MM.1S (cell line): ENCODE results near the gene ABHD11.
"Not testable (repeated sequence)": the region's sequence is repeated elsewhere in the genome, so short reads cannot be mapped to it uniquely, and the experiment has no call there.

Source experiments
- DNase-seq: peaks from one replicate; pipeline ENCODE4 v3.0.0-alpha.2; 2015
- H2AFZ ChIP-seq: fragments of 300-600 bp; sonication (generic); 2 replicates; pipeline ENCODE4 v1.6.0; 2016; ENCODE audit warnings: antibody characterized with exemption, low read length
- H3F3A ChIP-seq: fragments of 300-600 bp; sonication (generic); 2 replicates; pipeline ENCODE4 v1.6.1; 2016; ENCODE audit warnings: mild to moderate bottlenecking, antibody characterized with exemption, low read length, moderate library complexity, mixed read lengths; ENCODE audit not compliant: insufficient read depth
- H3K27ac ChIP-seq: fragments of 300-600 bp; sonication (generic); 2 replicates; pipeline ENCODE4 v1.5.1; 2016; ENCODE audit warnings: mild to moderate bottlenecking, low read length
- H3K27me3 ChIP-seq: fragments of 300-600 bp; sonication (generic); replicated peaks from 2 replicates; pipeline ENCODE4 v1.6.0; 2016; ENCODE audit warnings: low read length; ENCODE audit not compliant: insufficient read depth
- H3K36me3 ChIP-seq: fragments of 300-600 bp; sonication (generic); replicated peaks from 2 replicates; pipeline ENCODE4 v1.6.1; 2016; ENCODE audit warnings: mild to moderate bottlenecking, low read length, mixed read lengths; ENCODE audit not compliant: insufficient read depth
- H3K4me1 ChIP-seq: fragments of 300-600 bp; sonication (generic); 2 replicates; pipeline ENCODE4 v1.6.1; 2016; ENCODE audit warnings: low read length, mixed read lengths
- H3K4me2 ChIP-seq: fragments of 300-600 bp; sonication (generic); 2 replicates; pipeline ENCODE4 v1.6.0; 2016; ENCODE audit warnings: low read depth, low read length
- H3K4me3 ChIP-seq: fragments of 300-600 bp; sonication (generic); 2 replicates; pipeline ENCODE4 v1.5.1; 2016; ENCODE audit warnings: low read length, mixed read lengths
- H3K79me2 ChIP-seq: fragments of 300-600 bp; sonication (generic); 2 replicates; pipeline ENCODE4 v1.6.1; 2016; ENCODE audit warnings: mixed run types, low read length, mixed read lengths
- H3K9ac ChIP-seq: fragments of 300-600 bp; sonication (generic); 2 replicates; pipeline ENCODE4 v1.6.1; 2016; ENCODE audit warnings: low read length, mixed read lengths
- H3K9me2 ChIP-seq: fragments of 300-600 bp; sonication (generic); replicated peaks from 2 replicates; pipeline ENCODE4 v1.6.1; 2016; ENCODE audit warnings: mild to moderate bottlenecking, low read length, mixed read lengths; ENCODE audit not compliant: insufficient read depth
- H3K9me3 ChIP-seq: fragments of 300-600 bp; sonication (generic); replicated peaks from 2 replicates; pipeline ENCODE4 v1.6.1; 2016; ENCODE audit warnings: mild to moderate bottlenecking, low read length, mixed read lengths; ENCODE audit not compliant: insufficient read depth
- H4K20me1 ChIP-seq: fragments of 300-600 bp; sonication (generic); 2 replicates; pipeline ENCODE4 v1.6.1; 2016; ENCODE audit warnings: mild to moderate bottlenecking, low read length, moderate library complexity, mixed read lengths; ENCODE audit not compliant: insufficient read depth
- CTCF ChIP-seq: fragments of 300-600 bp; sonication (generic); IDR thresholded peaks from 2 replicates; pipeline ENCODE4 v1.5.1; 2016; ENCODE audit warnings: antibody characterized with exemption, low read length, mixed read lengths
- EZH2 ChIP-seq: fragments of 300-600 bp; sonication (generic); optimal IDR thresholded peaks from 2 replicates; pipeline ENCODE3; 2017; ENCODE audit warnings: low read depth, mild to moderate bottlenecking, antibody characterized with exemption, low read length, mixed read lengths
- EZH2phosphoT487 ChIP-seq: fragments of 300-600 bp; sonication (generic); IDR thresholded peaks from 2 replicates; pipeline ENCODE4 v1.6.1; 2018; ENCODE audit warnings: antibody characterized with exemption, low read length

ABHD11 gene

GRCh38 chr7:73726083-73726466 lies 12.5 kb downstream of the ABHD11 start:
- Histone ChIP-seq H4K20me1 (no peaks in the 10 kb centered on the region), H3K79me2 (no peaks in the 10 kb centered on the region), H3K9me3 (no peaks in the 10 kb centered on the region), H3K27ac (no peak overlapping the region), H3F3A (no peaks in the 10 kb centered on the region), H3K9me2 (no peaks in the 10 kb centered on the region), H3K27me3 (peaks cover 3% of the 10 kb centered on the region), H3K4me3 (no peak overlapping the region), H2AFZ (0 out of 2 replicates have a peak overlapping the region, but pooled peaks have one; percentile 27), H3K36me3 (no peaks in the 10 kb centered on the region), H3K9ac (no peak overlapping the region), H3K4me2 (no peak overlapping the region), H3K4me1 (no peaks in the 10 kb centered on the region)
- TF ChIP-seq EZH2phosphoT487 = no peak
- TF ChIP-seq EZH2 = no peak
- TF ChIP-seq CTCF = no peak
- no peak for DNase-seq

GRCh38 chr7:73723813-73724212 lies 14.8 kb downstream of the ABHD11 start:
- H3K27ac ChIP-seq = no peak overlapping the region
- no peak overlapping the region for H3K4me3 ChIP-seq
- no peak for TF ChIP-seq EZH2phosphoT487
- no peak for TF ChIP-seq EZH2
- no peak for TF ChIP-seq CTCF
- no peaks in the 10 kb centered on the region for H3K4me1 ChIP-seq
- no peak for DNase-seq
- H3F3A ChIP-seq = no peaks in the 10 kb centered on the region
- H3K27me3 ChIP-seq = peaks cover 10% of the 10 kb centered on the region
- 0 out of 2 replicates have a peak, but pooled peaks cover 4% of the 10 kb centered on the region for H3K79me2 ChIP-seq
- no peaks in the 10 kb centered on the region for H4K20me1 ChIP-seq
- no peaks in the 10 kb centered on the region for H3K9me2 ChIP-seq
- no peaks in the 10 kb centered on the region for H3K9me3 ChIP-seq
- H3K9ac ChIP-seq = no peak overlapping the region
- H2AFZ ChIP-seq = no peak overlapping the region
- H3K4me2 ChIP-seq = no peak overlapping the region
- H3K36me3 ChIP-seq = no peaks in the 10 kb centered on the region

GRCh38 chr7:73722785-73723184 lies 15.8 kb downstream of the ABHD11 start:
- Histone ChIP-seq H4K20me1 (no peaks in the 10 kb centered on the region), H3K4me1 (no peaks in the 10 kb centered on the region)

GRCh38 chr7:73722182-73722581 lies 16.4 kb downstream of the ABHD11 start:
- H3K79me2 ChIP-seq, H3K9me3 ChIP-seq, H3K4me3 ChIP-seq, H3K27ac ChIP-seq, DNase-seq, H4K20me1 ChIP-seq, H3K36me3 ChIP-seq, H3K9ac ChIP-seq, H3K9me2 ChIP-seq, H3K4me2 ChIP-seq, H2AFZ ChIP-seq, H3F3A ChIP-seq, H3K4me1 ChIP-seq: not testable (repeated sequence)
- H3K27me3 ChIP-seq = peaks cover 10% of the 10 kb centered on the region

More at GRCh38 chr7:73722785-73723184, 15.8 kb downstream of the ABHD11 start:
- H2AFZ ChIP-seq = no peak overlapping the region
- H3K4me3 ChIP-seq = no peak overlapping the region
- no peak overlapping the region for H3K27ac ChIP-seq
- 0 out of 2 replicates have a peak, but pooled peaks cover 4% of the 10 kb centered on the region for H3K79me2 ChIP-seq
- TF ChIP-seq CTCF = no peak
- TF ChIP-seq EZH2 = no peak
- no peak for TF ChIP-seq EZH2phosphoT487
- DNase-seq = no peak
- no peak overlapping the region for H3K4me2 ChIP-seq
- H3K36me3 ChIP-seq = no peaks in the 10 kb centered on the region
- no peak overlapping the region for H3K9ac ChIP-seq
- peaks cover 10% of the 10 kb centered on the region for H3K27me3 ChIP-seq
- no peaks in the 10 kb centered on the region for H3K9me2 ChIP-seq
- no peaks in the 10 kb centered on the region for H3K9me3 ChIP-seq
- H3F3A ChIP-seq = no peaks in the 10 kb centered on the region
